Activated naive CD4-positive, alpha-beta T cell treated with Interleukin-2 at 50 U/mL for 16 hours (primary cell): Measurements from ENCODE around the gene PAX7.

ENCODE experiments used
- DNase-seq: peaks from one replicate; pipeline ENCODE4 v3.0.0-alpha.2; 2020

The PAX7 gene

DNA sequence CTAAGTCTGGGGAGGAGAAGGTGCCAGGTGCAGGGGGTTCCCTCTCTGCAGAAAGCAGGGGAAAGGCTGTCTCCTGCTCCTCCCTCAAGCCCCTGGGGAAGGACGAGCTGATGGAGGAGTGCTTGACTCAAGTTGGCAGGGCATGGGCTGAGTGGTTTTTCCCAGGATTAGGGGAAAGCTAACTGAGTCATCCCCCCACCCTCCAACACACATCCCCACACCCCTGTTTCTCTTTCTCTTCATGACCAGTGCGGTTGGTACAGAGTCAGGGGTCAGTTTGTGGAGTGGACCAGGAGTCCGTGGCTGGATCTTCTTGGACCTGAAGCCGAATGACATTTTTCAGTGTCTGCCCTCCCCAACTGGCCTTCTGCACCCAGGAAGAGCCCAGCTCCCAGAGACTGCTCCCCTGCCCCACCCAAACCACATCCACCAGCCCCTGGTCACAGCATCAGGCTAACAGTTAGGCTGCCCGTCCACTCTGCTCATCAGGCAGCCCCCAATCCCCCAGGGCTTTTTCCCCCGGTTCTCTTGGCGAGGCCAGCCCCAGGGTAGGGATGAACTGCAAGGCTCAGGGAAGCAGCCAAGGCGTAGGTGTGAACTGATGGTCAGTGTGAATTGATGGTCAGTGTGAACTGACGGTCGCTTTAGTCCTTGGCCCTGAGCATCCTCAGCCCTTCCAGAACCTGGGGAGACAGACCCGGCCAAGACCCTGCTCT, 81.0 kb downstream of the PAX7 start:
- DNase-seq: no peak

DNA sequence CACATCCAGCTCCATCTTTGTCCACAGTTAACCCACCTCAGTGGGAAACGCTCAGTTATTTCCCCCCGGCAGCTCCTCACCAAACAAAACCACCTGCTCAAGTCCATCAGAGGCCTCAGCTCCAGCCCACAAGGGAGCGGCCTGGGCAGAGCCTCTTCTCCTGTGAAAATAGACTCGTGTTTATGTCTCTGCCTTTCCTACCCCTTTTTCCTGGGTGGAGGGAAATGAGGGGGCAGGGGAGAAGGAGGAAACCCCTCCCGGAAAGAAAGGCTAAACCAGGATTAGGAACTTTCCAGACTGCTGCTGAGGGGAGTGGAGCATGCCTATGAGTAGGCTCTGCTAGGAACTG, 81.6 kb downstream of the PAX7 start:
- no peak for DNase-seq

DNA sequence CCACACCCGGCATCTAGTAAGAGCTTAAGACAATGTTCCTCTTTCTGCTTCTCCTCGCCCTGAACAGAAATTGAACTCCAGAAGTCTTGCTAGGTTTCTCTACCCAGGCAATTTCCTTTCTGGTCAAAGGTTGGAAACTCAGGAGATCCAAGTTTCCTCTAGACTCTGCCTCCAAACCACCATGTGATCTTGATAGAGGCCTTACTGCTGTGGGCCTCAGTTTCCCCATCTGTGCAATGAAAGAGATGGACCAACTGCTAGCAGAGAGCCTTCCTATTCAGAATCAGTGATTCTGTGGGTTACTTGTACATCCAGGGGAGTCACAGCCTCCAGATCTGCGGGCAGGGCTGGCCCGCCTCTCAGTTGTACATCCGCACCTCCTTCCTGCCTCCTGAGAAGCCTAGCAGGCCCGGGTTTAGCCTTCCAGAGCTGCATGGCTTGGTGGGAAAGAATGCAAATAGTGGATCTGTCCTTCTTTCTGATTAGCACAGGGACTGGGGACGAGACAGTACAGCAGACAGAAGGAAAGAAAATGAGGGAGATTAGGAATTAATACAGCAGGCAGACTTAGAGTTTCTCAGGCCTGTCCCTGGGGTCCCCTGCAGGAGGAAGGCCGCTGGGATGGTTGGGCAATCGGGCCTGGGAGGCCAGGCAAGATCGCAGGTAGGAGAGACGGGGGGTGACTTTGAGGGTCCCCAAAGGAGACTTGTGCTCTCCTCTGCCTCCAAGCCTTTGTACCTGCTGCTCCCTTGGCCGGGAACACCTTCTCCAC, 83.9 kb downstream of the PAX7 start:
- no peak for DNase-seq

DNA sequence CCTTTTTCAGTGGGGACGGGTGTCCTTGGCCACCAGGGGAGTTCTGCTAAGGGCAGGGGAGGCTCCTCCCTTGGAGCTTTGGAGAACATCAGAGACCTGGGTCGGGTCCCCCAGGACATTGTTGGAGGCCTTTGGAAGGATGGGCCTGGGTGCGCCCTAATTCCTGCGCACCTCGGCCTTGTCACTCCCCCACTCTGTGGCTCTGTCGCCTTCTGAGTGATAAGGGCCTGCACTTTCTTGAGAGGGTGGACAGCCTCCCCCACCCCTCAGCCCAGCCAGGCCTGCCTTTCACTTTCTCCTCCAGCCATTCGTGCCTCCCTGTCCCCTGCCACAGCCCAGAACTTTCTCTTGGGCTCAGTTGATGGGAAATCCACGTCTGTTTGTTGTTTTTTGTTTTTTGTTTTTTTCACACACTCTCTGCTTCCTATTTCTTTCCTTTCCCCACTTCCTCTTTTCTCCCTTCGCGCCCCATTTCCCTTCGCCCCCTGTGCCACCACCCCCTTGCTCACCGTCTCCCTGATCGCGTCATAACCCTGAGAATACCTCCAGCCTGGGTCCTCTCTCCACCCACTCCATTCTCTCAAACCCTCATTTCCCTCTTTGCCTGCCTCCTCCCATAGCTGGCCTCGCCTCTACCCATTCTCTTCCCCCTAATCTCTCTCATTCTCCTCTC, 85.6 kb downstream of the PAX7 start:
- no peak for DNase-seq

DNA sequence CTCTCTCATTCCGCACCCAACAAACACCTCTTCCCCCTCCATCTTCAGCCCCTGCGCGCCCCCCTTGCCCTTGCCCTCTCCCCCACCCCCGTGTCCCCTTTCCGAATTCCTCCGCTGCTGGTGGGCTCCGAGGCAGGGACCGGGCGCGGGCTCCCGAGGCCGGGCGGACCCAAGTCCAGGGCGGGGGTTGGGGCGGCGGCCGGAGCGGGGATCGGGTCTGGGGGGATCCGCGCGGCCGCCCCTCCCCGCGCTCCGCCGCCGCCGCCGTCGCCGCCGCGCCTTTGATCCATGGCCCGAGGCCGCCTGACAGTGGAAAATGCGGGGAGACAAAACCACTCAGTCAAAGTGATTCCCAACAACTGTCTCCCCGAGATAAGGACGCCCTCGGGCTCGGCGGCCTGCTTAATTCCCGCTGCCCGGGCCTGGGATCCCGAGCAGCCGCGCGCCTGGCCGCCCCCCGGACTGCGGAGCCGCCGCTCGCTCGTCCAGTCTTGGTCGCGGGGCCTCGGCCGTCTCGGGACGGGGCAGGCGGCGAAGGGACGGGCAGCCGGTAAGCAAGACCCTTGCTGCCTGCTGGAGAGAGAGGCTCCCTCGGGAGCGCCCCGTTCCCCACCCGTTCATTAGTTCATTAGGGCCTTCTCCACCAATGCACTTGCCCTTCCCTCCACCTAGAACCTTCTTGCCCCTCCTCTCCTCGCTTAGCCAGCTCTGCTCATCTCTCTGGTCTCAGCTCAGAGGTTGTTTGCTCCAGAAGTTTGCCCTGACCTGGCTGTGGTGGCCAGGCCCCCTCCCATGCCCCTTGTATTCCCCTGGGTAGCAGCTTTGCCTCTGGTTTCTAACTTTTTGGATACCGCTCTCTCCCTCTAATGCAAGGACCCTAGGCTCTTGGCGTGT, 86.4 kb downstream of the PAX7 start:
- no peak for DNase-seq

DNA sequence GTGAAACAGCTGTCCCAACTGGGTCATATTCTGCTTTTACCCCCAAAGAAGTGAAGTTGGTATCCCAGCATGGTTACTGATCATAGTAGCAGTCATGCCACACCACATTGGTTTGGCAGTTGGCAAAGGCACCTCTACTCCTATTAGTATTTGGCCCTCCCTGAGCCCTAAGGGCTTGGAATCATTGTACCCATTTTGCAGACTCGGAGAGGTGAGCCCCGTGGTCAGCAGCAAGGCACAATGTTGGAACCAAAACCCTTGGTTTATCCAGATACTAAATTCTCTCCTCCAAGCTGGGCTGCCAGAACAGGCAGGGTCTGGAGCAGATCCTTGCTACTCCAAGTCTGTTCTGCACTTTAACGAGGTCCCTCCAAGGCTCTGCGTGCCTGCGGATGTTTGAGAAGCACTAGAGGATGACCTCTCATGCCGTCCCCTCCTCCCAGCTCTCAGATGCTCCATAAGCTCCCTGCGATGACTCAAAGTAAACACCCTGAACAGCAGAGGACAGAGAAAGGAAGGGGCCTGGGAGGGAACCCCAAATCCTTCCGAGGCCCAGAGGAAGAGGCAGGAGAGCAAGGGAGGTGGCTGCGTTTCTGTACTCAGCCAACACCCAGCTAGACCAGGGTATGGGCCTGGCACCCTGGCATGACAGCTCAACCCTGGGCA, 89.3 kb downstream of the PAX7 start:
- no peak for DNase-seq

DNA sequence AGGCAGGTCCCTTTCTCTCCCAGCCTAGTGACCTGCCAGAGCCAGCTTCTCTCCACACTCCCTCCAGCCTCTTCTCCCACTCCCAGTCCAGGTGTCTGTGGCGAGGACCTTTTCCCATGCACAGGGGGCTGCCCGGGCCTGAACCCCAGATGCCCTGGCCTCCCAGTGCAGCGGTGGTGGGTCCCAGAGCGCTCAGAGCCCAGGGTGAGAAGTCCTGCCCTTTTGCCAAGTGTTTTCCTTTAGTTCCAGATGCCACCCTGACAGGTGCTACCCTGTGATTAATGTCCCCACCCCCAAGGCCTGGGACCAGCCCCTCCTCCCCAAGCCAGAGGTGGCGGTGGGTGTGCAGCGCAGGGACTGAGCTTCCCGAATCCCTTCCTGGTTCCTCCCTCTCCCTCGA, 90.4 kb downstream of the PAX7 start:
- DNase-seq: no peak

DNA sequence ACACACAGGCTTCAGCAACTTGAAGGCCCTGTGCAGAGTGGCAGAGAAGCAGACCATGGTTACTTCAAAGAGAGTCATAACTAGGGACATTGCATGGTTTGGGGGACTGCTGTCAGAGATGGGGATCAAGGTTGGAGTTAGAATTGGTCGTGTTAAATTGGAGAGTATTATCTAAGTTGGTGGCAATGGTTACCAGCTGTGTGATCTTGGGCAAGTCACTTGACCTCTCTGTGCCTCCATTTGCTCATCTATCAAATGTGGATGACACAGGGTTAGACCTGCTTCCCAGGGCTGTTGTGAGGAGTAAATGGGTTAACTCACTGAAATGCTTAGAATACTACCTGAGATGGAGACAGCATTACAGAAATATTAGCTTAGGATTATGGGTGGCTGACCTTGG, 91.1 kb downstream of the PAX7 start:
- DNase-seq: no peak

DNA sequence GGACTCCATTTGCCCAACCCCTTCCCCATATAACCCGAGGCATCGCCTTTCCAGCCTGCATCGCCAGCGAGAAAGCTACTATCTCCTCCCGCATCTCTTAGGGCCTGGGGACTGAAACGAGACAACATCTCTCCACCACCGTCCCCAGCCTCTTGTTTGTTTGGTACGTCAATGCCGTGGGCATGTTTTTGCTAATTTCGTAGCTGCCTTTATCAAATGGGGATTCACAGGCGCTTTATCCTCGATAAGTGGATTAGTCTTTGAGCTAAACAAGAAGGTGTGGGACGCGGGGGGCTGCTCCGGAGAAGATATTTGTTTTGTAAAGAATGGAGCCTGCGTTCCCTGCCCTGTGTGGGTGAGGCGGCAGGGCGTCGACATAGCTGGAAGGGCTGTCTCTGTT, 91.6 kb downstream of the PAX7 start:
- DNase-seq: no peak

DNA sequence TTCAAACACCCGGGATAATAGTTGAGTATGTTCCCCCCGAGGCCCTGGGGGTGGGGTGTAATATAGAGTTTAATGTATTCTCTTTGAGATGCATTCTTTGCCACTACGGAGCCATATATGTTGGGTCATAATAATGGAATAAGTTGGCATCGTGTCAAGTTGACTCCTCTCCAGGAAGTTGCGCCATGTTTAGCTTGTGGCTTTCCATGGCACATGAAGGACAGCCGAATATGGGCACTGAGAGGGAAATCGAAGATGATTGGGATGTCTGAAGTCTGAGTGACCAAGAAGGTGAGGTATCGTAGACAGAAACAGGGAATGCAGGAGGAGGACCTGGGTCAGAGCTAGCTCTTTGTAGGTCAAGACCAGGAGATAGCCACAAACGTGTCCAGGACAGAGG, 92.6 kb downstream of the PAX7 start:
- no peak for DNase-seq

DNA sequence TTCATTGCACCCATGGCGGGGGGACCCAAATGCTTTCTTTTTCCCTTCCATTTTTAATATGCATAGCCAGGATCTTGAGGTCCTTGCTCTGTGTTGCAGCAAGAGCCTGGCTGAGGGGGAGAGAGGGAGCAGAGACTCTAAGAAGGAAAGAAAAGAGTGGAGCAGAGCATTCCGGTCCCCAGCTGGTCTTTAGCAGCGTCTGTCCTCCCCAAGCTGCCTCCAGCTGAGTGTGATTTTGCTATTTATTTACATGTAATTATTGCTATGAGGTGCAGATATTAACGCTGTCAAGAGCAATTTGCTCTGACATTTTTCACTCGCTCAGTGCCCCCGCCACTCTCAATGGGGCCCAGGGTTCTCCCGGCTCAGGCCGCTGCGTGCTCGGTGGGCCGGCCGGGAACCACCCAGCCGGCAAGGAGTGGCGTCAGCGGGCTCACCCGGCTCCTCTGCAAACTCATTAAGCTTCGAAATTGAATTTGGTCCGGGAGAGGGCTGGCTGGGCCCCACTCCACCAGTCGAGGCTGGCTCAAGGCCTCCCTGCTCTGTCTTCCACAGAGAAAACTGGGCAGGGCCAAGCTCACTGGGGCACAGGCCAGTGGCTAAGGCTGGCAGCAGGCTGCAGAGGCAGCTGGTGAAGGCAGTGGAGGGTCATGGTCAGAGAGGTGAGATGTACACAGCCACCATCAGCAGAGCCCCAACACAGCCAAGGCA, 93.2 kb downstream of the PAX7 start:
- DNase-seq: no peak

DNA sequence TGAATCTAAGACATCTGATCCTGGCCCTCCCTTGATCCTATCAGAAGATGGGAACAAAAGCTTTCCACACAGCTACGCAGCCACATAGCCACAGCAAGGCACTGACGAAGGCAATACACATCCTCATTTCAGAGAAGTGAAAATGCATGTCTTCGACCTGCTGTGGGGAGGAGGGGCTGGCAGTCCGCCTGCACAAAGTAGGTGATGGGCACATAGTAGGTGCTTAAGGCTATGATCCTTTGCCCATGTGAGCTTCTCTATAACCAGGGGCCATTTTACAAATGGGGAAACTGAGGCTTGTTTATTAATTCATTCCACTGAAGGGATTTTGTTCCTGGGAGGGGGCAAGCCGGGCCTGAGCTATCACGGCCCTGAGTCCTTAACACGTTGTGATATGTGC, 94.2 kb downstream of the PAX7 start:
- DNase-seq: no peak

DNA sequence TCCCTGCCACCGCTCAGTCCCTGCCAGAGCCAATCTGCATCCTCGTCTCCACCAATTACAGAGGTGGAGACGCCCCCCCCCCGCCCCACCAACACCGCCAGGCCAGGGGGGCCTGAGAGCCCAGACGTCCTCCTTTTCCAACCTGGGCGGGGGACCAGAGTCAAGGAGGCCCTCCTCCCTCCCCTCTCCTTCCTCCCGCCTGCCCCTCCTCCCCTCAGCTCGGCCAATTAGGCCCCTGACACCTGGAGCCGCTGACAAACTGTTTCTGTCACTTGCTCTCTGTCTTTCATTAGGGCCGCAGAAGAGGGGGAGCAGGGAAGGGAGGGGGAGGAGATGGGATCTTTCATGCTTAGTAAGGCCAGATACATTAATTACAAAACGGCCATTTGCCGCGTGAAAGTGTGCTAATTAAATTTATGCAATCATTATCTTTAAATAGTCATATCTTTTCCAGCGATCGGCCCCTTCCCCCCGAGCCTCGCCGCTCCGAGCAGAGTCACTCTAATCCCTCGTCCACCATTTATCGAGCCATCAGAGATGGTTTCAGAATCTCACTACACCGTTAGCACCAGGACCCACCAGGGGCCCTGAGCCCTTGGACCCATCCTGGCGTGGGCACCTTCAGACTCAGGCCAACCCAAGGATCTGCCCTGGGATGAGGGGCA, 94.7 kb downstream of the PAX7 start:
- no peak for DNase-seq

DNA sequence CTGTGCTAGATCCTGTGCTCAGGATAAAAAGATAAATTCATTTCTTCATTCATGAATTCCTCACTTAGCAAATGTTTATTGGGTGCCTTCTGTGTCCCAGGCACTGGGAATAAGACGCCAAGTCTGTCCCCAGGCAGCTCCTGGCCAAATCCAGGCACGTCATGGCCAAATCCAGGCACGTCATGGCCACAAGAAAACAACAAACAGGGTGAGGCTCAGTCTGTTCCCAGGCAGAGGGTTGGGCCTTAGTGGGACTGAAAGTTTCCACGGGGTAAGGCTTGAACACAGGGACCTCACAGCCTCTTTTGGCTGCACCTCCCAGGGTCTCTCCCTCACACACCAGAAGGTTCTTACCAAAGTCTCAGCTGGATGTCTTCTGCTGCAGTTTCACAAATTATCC, 95.7 kb downstream of the PAX7 start:
- no peak for DNase-seq

DNA sequence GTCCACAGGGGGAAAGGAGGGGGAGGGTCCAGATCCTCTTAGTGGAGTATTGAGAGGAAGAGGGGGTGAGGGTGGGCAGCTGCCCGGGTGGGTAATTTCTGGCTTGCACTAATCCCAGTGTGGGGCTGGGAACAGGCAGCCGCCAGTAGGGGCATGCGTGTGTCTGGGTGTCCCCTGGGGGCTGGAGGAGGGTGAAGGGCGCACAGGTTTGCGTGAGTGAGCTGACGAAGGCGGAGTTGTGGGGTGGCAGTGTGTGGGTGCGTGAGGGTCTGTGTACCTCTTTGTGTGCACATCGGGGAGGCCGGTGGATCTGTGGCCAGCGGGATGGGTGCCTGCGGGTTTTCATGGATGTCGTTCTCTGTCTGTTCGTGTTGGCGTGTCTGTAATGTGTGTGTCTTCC, 97.3 kb downstream of the PAX7 start:
- no peak for DNase-seq

DNA sequence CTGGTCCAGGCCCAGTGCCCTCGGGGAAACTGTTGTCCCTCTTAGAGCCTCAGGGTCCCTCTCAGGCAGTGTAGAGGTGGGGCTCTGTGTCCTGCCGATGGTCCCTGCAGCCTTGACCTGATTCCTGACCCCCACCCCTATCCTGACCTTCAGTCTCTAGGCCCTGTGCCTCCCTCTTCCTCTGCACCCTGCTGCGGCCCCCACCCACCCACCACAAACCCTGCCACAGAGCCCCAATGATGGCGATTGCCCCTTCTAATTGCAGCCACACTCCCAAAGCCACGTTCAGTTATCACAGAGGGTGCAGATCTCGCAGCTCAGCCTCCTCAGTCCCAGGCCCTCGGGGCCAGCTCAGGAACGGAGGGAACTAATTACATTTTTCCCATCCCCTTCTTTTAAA, 99.7 kb downstream of the PAX7 start:
- no peak for DNase-seq

DNA sequence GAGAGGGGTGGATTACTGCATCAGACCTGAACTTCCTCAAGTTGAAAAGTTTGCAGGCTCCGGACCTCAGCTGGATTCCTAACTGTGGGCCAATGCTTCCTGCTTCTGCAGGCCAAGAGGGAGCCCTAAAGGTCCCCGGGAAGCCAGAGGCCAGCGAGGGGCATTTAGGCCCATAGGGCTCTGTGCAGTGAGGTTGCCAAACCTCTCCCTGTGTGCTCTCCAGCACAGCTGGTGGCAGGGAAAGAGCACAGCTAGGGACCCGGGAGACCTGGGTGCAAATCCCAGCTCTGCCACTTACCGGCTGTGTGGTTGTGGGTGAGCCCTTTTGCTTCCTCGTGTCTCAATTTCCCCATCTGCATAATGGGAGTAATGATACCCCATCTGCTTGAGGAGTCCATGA, 100.5 kb downstream of the PAX7 start:
- no peak for DNase-seq

DNA sequence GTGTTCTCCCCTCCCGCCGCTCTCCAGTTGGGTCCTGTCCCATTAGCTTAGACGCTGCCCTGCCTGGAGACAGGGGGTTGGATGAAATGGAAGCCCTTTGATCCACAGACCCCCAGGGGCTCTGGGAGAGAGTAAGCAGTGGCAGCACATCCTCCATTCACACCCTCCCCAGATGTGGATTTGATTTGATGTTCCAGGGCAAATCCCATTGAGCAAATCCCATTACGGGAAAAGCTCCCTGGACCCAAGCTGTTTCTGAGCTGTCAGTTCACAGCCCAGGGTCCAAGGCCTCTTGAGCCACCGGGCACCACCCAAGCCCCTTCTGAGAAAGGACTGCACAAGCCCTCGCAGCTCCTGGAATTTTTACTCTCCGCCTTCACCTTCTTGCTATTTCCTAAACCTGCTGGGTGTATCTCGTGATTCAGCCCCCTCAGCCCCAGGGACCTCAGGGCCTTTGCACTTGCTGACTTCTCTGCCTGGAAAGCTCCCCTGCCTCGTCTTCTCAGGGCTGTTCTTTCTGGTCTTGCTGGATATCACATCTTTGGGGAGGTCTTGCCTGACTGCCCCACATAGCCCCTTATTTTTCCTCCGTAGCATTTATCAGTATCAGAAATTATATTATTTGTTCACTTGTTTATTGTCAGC, 101.1 kb downstream of the PAX7 start:
- DNase-seq: no peak

DNA sequence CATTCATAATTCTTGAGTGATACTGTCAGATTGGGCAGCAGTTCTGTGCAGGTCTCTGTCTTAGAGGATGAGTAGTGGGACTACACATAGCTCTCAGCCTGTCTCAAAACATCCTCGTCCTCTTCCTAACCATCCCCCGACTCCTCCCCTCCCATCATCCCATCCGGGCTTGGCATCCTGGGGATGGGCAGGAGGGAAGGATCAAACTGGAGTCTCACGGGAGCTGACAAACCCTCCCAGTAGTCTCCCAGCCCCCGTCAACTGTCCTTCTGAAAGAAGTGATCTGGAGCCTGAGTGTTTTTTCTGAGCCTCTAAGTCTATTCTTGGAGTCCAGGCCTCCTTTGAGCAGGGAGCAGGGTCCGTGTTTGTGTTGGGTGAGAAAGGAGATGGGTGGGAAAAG, 102.0 kb downstream of the PAX7 start:
- DNase-seq: no peak

DNA sequence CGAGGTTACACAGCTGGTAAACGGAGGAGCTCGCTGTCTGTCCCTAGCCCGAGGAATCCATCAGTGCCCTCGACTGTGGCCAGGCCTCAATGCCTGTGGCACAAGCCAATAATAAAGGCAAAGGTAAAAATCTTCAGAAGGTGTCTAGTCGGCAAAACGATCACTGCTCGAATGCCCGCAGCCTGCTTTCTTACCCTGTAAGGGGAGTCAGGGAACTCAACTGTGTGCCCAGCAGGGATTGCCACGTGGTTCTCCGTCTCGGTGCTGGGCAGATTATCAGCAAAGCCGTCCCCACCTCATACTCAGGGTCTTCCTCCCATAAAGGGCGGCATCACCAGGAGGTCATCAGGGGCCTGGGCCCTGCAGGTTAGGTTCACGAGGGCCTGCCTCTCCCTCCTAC, 103.4 kb downstream of the PAX7 start:
- DNase-seq: no peak
